HepG2 (cell line): ENCODE results near the gene USB1. TPM values are rescaled to one million over a fixed set of nuclear protein-coding genes. Genes with fewer than 3 reads are reported as not detected.

Source experiments
- ATAC-seq: fragments of 200-7000 bp; cut with Tn5 transposase; 3 replicates; pipeline ENCODE4 v1.9.1; 2020; ENCODE audit warnings: mild to moderate bottlenecking, moderate library complexity
- BruUV-seq: library from RNA; stranded (reverse); fragments of 400-500 nt; replicated peaks from 2 replicates; lab custom pipeline; 2021; lab: Mats Ljungman, UMichigan
- CTCF ChIA-PET: fragments of 300-600 bp; formaldehyde crosslinking; extraction: SDS; loops from one replicate; lab custom pipeline; 2021; ENCODE audit warnings: low total read pairs, inconsistent platforms, low intra/inter-chr PET ratio; lab: Yijun Ruan, JAX
- POLR2A ChIA-PET: fragments of 350-600 bp; sonication (Branson Sonifier 250); formaldehyde crosslinking; loops from one replicate; lab custom pipeline; 2020; ENCODE audit warnings: antibody characterized with exemption, inconsistent platforms; lab: Yijun Ruan, JAX
- DNase-seq: peaks from one replicate; pipeline ENCODE4 v3.0.0-alpha.2; 2015; ENCODE audit warnings: low spot score
- FAIRE-seq: peaks from 3 replicates; lab custom pipeline; 2011; peaks lifted over from hg19 to GRCh38; lab: Jason Lieb, UNC
- H2AFZ ChIP-seq: one replicate; pipeline ENCODE4 v1.6.1; 2011; ENCODE audit warnings: low read length, inconsistent platforms
- H3K27ac ChIP-seq: fragments of 300-600 bp; 3 replicates; pipeline ENCODE4 v1.8.0; 2011; ENCODE audit warnings: mixed run types, mild to moderate bottlenecking, mixed read lengths, low read length, inconsistent platforms; ENCODE audit not compliant: insufficient read depth; ENCODE audit errors: extremely low read length
- H3K27me3 ChIP-seq, 2 experiments: fragments of 200-600 bp in 1 of 2; 2 replicates in 1 of 2; 3 replicates in 1 of 2; pipeline versions ENCODE4 v1.6.0 to v1.8.0; 2011; ENCODE audit warnings: low read length in 2 of 2, mild to moderate bottlenecking in 2 of 2, moderate library complexity in 2 of 2, inconsistent platforms in 1 of 2; ENCODE audit not compliant: insufficient read depth in 2 of 2, control insufficient read depth in 1 of 2
- H3K36me3 ChIP-seq, 2 experiments: fragments of 200-600 bp in 1 of 2; replicated peaks in 1 of 2; 2 replicates in 1 of 2; 3 replicates in 1 of 2; pipeline versions ENCODE4 v1.5.1 to v1.8.0; 2011; ENCODE audit warnings: low read length in 2 of 2, inconsistent platforms in 1 of 2; ENCODE audit not compliant: insufficient read depth in 2 of 2, control insufficient read depth in 1 of 2
- H3K4me1 ChIP-seq: 2 replicates; pipeline ENCODE4 v1.5.1; 2012; ENCODE audit warnings: low read length, inconsistent platforms; ENCODE audit not compliant: insufficient read depth
- H3K4me2 ChIP-seq: 2 replicates; pipeline ENCODE4 v1.6.0; 2011; ENCODE audit warnings: low read depth, low read length, inconsistent platforms
- H3K4me3 ChIP-seq, 3 experiments: fragments of 200-600 bp in 1 of 3; sonication (generic), shearing (Covaris generic) in 1 of 3; replicated peaks in 1 of 3; 2 replicates each; pipeline ENCODE4 v1.5.1; 2011 to 2016; ENCODE audit warnings: low read length in 3 of 3, inconsistent platforms in 2 of 3, low read depth in 2 of 3, mild to moderate bottlenecking in 2 of 3, control low read depth in 1 of 3, mixed read lengths in 1 of 3; ENCODE audit not compliant: insufficient read depth in 1 of 3
- H3K79me2 ChIP-seq: one replicate; pipeline ENCODE4 v1.6.1; 2011; ENCODE audit warnings: low read length, inconsistent platforms; ENCODE audit not compliant: insufficient read depth
- H3K9ac ChIP-seq: 2 replicates; pipeline ENCODE4 v1.6.0; 2011; ENCODE audit warnings: mild to moderate bottlenecking, low read depth, low read length, inconsistent platforms; ENCODE audit not compliant: insufficient read depth
- H3K9me3 ChIP-seq: 2 replicates; pipeline ENCODE4 v1.5.1; 2012; ENCODE audit warnings: mild to moderate bottlenecking, low read length
- H4K20me1 ChIP-seq: 2 replicates; pipeline ENCODE4 v1.6.0; 2011; ENCODE audit warnings: inconsistent platforms, mild to moderate bottlenecking, low read length, moderate library complexity; ENCODE audit not compliant: insufficient read depth
- CENPX ChIP-seq: sonication (generic); formaldehyde crosslinking; IDR thresholded peaks from 2 replicates; pipeline ENCODE4 v1.9.0; 2021; ENCODE audit warnings: mild to moderate bottlenecking, missing genetic modification reagents, moderate library complexity
- HDAC1 ChIP-seq: sonication (generic); formaldehyde crosslinking; IDR thresholded peaks from 2 replicates; pipeline ENCODE4 v1.5.1; 2020; ENCODE audit warnings: mild to moderate bottlenecking, missing genetic modification reagents
- JARID2 ChIP-seq: sonication (generic); formaldehyde crosslinking; IDR thresholded peaks from 2 replicates; pipeline ENCODE4 v1.8.1; 2023; ENCODE audit warnings: missing genetic modification reagents, inconsistent platforms; ENCODE audit not compliant: insufficient replicate concordance
- NCOA5 ChIP-seq: sonication (generic); formaldehyde crosslinking; IDR thresholded peaks from 2 replicates; pipeline ENCODE4 v1.4.0; 2020; ENCODE audit warnings: missing genetic modification reagents
- NRL ChIP-seq: sonication (generic); formaldehyde crosslinking; IDR thresholded peaks from 2 replicates; pipeline ENCODE4 v1.5.0; 2020; ENCODE audit warnings: missing genetic modification reagents, mild to moderate bottlenecking, moderate library complexity, borderline replicate concordance
- POLR2G ChIP-seq: fragments of 200-400 bp; formaldehyde crosslinking; IDR thresholded peaks from 2 replicates; pipeline ENCODE4 v1.6.1; 2018; ENCODE audit warnings: mild to moderate bottlenecking, low read depth, low read length, moderate library complexity
- RBM22 ChIP-seq: fragments of 200-400 bp; formaldehyde crosslinking; optimal IDR thresholded peaks from 2 replicates; pipeline ENCODE3; 2017; ENCODE audit warnings: mild to moderate bottlenecking, low read length, moderate library complexity
- THYN1 ChIP-seq: sonication (generic); formaldehyde crosslinking; IDR thresholded peaks from 2 replicates; pipeline ENCODE4 v1.8.1; 2023; ENCODE audit warnings: low read depth, mild to moderate bottlenecking, moderate library complexity, missing genetic modification reagents, borderline replicate concordance
- ZNF350 ChIP-seq: sonication (generic); formaldehyde crosslinking; IDR thresholded peaks from 2 replicates; pipeline ENCODE4 v1.4.0; 2020; ENCODE audit warnings: mild to moderate bottlenecking, low read depth, missing genetic modification reagents, borderline replicate concordance
- ZNF782 ChIP-seq: sonication (generic); formaldehyde crosslinking; IDR thresholded peaks from 2 replicates; pipeline ENCODE4 v1.4.0; 2020; ENCODE audit warnings: missing genetic modification reagents, mild to moderate bottlenecking, borderline replicate concordance
- ZNF784 ChIP-seq: sonication (generic); formaldehyde crosslinking; IDR thresholded peaks from 2 replicates; pipeline ENCODE4 v1.5.1; 2020; ENCODE audit warnings: missing genetic modification reagents, mild to moderate bottlenecking, borderline replicate concordance
- WGBS: methylation state at CpG from one replicate; pipeline ENCODE4 v1.1.6; 2017; ENCODE audit warnings: low lambda C conversion rate; 5-methylcytosine and 5-hydroxymethylcytosine counted together
- in situ Hi-C: cut with HindIII; loops from 2 replicates; pipeline ENCODE4 v1.10.0; 2017; ENCODE audit warnings: low pct_unique_long_range_greater_than_20kb; ENCODE audit not compliant: extremely low pct_ligation_motif_present
- intact Hi-C: fragments of 100-400 bp; cut with micrococcal nuclease; formaldehyde crosslinking; loops from one replicate; pipeline ENCODE4 v1.10.0; 2022; ENCODE audit not compliant: unreplicated experiment
- polyA plus RNA-seq, 8 experiments: library from polyadenylated mRNA; depleted of rRNA in 3 of 8; stranded (reverse) in 7 of 8; unstranded in 1 of 8; fragments of >200 nt; fragmentation: Illumina TruSeq in 4 of 8; extraction: Trizol in 4 of 8; gene quantifications; 2 replicates each; pipeline versions ENCODE4 v1.2.1 to v1.2.3, GENCODE V29; 2011 to 2016; ENCODE audit warnings: low read depth in 4 of 8, missing spikeins in 1 of 8, mixed read lengths in 1 of 8; ENCODE audit not compliant: insufficient read depth in 1 of 8
- total RNA-seq, 5 experiments: library from RNA; depleted of rRNA; stranded (reverse); fragments of >200 nt; fragmentation: Illumina TruSeq; extraction: Trizol; gene quantifications; 2 replicates each; pipeline ENCODE4 v1.2.3, GENCODE V29; 2016; ENCODE audit warnings: low read depth in 1 of 5

The USB1 gene
- total and polyA plus RNA-seq, 2 of the 13 experiments (the other 11 are each of a cell fraction or from before 2014, with no cell fraction given), result 16.7 to 65.4 TPM

GRCh38 chr16:58043571-58044155, 42.5 kb downstream of the USB1 start (continued):
- TF ChIP-seq THYN1 (CRISPR knock-in tag), result no peak
- TF ChIP-seq NRL, result no peak
- TF ChIP-seq ZNF350 (CRISPR knock-in tag), result no peak

GRCh38 chr16:58044266-58045019, 43.2 kb downstream of the USB1 start:
- H2AFZ ChIP-seq, result no peak overlapping the region
- H3K36me3 ChIP-seq, result peaks cover 39 to 49% of the 10 kb centered on the region in 2 experiments
- in situ Hi-C loops (no loop called here), intact Hi-C loops (no loop called here)
- no peak for FAIRE-seq
- no peak overlapping the region for H3K4me3 ChIP-seq
- CTCF ChIA-PET, result no interaction called here
- no peaks in the 10 kb centered on the region for H4K20me1 ChIP-seq
- no peak overlapping the region for H3K27ac ChIP-seq
- no peak for ATAC-seq
- BruUV-seq, result no TSS peak
- no peaks in the 10 kb centered on the region for H3K79me2 ChIP-seq
- H3K9me3 ChIP-seq, result no peaks in the 10 kb centered on the region
- 87% methylated on average over 4 of the region's 9 CpGs for WGBS
- DNase-seq, result no peak
- H3K4me2 ChIP-seq, result no peak overlapping the region
- peaks cover 3 to 10% of the 10 kb centered on the region in 2 experiments; a peak in 2 of 5 replicates for H3K27me3 ChIP-seq
- POLR2A ChIA-PET, result interaction anchor here (0.9 to 1.0 kb wide), 2 partner anchors 20 to 85 kb away, joined by 3 to 4 read pairs; partner anchors contain the start of gene CFAP20
- H3K9ac ChIP-seq, result no peak overlapping the region
- TF ChIP-seq POLR2G (peak; percentile 27; the same call in 1 of the 2 replicates), NCOA5 (CRISPR knock-in tag) (no peak), CENPX (CRISPR knock-in tag) (no peak), ZNF784 (CRISPR knock-in tag) (no peak), JARID2 (CRISPR knock-in tag) (no peak), HDAC1 (CRISPR knock-in tag) (no peak), ZNF782 (CRISPR knock-in tag) (no peak), RBM22 (peak; percentile 59)
- 0 out of 2 replicates have a peak, but pooled peaks cover 7% of the 10 kb centered on the region for H3K4me1 ChIP-seq
